Measurements from ENCODE around the gene KRT36.

GRCh38 chr17:41449008-41449407 is 40.7 kb downstream of the KRT36 start:
- TF ChIP-seq CTCF (IDR thresholded peaks at IDR 0.05) = no peak
- TF ChIP-seq POLR2A (IDR thresholded peaks at IDR 0.05) = no peak

Data from transverse colon (tissue), 3 donors.